DMS53 treated with DMSO at 0.1 percent for 48 hours (cell line): Measurements from ENCODE around the gene SOX18.

ENCODE experiments used
- DNase-seq: peaks from one replicate; lab custom pipeline; 2025; ENCODE audit not compliant: unreplicated experiment; lab: John Stamatoyannopoulos, UW

The SOX18 gene

DNA sequence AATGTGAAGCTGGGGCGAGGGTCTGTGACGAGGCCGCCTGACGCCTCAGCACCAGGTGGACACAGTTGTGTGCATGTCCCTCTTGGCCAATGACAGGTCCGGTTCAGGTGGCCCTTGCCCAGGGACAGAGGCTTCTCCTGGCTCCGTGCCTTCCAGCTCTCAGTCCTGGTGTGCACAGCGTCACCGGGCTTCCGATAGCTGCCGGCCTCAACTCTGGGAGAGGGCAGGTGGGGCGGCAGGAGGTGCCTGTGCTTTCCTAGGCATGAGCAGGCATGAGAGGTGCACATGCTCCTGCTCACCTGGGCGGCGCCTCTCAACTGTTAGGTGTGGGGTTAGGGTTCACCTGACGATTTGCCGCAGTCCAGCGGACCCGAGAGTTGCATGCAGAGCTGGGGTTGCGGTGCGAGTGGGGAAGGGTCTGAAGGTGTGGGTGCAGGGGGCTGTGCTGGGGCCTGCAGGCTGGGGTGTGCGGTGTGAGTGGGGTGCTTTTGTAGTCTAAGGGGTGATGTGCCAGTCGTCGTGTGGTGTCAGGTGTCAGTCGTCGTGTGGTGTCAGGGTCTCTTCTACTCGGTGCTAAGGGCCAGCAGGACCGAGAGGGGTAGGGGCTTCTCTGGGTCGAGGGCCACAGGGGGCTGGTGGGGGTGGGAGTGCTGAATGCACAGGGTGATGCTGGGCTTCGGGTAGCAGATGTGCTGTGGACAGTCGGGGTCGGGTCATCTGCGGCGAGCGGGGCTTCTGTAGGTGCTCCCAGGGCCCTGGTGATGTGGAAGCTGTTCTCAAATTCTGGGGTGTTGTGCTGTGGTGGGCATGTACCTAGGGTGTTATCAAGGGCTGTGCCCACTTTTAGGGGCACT, 3.8 kb upstream of the SOX18 start:
- DNase-seq = no peak

DNA sequence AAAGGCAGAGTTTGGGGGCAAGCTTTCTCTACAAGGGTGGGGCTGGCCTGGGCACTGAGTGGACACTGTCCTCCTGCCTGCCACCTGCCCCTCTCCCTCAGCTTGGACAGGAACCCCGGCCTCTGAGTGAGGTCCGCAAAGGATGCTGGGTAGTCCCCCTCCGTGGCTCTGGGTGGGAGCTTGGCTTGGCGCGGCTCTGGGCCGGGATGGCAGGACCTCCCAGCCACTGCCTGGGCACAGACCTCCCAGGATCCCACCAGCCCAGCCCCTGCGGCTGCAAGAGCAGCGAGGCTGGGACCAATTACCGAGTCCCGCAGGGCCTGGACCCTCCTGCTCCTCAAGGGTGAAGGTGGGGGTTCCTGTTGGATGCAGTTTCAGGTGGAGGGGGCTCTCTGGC, 2.9 kb upstream of the SOX18 start:
- no peak for DNase-seq

DNA sequence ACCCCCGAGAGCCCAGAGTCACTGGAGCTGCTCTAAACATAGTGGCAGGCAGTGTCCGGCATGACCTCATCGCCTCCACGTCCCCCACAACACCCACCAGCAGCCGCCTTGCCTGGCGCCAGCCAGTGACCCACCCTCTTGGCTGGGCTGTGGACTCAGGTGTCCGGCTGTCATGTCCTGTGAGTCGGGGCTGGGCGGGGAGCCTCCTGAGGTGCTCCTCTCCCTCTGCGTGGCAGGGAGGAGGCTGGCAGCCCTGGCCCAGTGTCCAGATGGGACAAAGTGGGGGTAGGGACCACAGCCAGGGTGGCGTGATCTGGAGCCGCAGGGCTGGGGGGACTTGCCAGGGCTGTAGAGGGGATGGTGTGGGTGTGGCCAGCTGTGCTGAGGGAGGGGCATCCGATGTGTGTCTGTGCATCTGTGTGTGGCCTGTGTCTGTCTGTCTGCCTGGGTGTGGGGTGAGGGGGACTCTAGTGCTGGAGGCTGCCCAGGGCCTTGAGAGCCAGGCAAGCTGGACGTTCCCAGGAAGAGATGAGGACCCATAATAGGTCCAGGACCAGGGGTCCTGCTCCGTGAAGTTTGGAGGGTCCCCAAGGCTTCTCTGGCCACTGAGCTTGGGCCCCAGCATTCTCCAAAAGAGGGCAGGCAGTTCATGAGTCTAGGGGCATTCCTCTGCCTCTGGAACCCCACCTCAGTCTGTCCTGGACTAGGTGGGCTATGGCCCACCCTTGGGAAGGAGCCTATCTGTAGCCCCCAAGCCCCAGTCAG, 2.3 kb upstream of the SOX18 start:
- no peak for DNase-seq

DNA sequence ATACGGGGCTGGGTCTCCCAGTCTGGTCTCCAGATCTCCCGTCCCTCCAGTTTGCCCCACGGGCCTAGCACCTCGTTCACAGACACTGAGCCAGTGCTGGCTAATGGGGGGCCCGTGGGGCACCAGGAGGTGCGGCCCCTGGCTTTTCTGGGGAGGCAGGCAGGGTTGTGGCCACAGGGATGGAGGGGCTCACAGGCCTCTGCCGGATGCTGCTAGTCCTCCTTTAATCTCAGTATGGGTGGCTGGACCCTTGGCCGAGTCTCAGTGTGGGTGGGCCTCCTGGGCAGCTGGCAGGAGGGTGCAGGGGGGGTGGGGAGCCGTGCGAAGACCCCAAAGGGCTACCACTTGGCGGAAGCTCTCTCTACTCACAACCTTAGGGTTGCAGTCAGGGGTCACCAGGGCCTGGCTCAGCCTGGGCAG, 1.6 kb upstream of the SOX18 start:
- DNase-seq = no peak

DNA sequence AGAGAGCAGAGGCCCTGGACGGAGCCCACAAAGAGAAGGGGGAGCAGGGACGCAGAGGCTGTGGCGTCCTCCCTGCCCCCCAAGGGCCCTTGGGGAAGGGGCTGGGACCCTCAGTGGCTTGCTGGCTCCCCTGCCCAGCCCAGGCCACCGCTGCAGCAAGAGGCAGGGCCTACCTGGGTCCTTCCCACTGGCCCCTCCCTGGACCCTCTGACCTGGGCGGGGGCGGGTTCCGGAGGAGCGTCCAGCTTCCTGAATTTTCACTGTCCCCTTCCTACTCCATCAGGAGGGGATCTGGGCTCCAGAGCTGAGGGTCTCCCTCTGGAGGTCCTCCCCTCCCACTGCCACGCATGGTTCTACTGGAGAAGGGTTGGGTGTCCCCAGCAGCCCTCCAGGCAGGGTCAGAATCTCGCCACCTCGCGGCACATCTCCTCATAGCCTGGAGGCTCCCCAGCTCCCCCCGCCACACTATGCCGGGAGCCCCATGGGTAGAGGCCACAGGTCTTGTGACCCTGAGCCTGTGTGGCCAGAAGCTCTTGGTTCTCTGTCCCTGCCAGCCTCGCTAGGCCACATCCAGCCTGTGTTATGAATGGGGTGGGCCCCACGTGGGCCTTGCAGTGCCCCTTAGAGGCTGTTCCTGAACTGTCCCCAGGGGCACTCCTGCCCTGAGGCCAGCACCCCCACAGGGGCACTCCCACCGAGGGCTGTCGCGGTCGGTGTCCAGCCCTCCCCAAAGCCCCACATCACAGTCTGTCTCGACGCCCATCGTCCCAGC, 1.0 kb upstream of the SOX18 start:
- DNase-seq = no peak

DNA sequence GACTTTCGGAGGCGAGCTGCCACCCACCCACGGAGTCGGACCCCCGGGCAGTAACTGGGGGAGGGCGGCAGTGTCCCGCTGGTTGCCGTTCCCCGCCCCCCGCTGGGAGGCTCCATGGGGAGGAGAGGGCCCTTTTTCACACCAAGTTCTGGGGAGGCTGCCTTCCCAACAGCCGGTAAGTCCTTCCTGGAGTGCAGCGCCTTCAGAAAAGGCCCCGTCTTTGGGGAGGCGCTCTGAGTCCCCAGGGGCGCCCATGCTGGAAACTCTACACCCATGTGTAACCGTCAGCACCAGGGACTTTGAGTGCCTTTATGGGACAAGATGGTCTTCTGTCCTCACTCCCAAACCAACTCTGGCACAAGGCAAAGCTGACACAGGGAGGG, 430 bp upstream of the SOX18 start:
- no peak for DNase-seq

DNA sequence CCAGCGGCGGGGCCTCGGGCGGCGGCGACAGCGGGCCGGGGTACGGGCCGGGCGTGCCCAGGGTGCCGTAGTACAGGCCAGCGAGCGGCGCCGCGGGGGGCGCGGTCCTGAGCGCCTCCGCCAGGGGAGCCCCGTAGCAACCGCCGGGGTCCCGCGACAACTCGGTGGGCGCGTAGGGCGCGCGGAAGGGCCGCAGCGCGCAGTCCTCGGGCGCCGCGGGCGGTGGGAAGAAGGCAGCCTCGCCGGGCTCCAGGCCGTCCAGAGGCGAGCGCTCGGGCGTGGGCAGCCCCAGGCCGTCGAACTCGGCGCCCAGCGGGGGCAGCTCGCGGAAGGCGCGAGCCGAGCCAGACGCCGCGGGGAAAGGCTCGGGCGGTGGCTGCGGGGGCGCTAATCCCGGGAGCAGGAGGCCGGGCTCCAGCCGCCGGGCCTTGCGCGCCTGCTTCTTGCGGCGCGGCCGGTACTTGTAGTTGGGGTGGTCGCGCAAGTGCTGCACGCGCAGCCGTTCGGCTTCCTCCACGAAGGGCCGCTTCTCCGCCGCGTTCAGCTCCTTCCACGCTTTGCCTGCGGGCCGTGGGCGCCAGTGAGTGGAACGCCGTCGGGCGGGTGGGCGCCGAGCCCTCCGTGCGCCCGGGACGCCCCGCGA, 916 bp downstream of the SOX18 start:
- no peak for DNase-seq

DNA sequence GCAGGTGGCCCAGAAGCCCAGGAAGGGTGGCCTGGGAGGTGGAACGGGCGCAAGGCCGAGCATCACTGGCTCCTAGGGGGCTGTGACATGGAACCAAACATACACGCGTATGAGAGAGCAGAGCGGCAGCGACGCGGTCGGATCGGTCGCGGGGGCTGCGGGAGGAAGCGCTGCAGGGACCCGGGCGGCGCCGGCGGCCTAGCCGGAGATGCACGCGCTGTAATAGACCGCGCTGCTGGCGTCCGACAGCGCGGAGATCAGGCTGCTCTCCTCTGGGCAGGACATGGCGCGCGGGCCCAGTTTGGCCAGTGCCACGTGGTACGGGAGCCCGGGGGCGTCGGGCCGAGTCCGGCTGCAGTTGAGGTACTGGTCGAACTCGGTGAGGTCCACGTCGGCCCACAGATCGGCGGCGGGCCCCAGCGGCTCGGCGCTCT, 1.5 kb downstream of the SOX18 start:
- no peak for DNase-seq

DNA sequence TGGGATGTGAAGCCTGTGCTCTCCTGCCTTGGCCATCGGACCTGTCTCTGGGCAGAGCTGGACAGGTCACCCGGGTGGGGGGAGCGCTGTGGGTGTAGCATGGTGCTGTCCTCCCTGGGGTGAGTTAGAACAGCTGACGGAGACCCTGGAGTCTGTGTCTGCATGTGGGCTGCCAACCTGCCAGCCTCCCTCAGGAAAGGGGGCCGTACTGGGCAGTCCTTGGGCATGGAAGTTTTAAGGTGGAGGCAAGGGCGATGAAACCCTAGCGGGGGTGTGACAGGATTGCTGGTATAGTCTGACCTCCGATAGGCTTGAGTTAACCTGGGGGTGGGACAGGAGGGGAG, 2.4 kb downstream of the SOX18 start:
- DNase-seq = no peak

DNA sequence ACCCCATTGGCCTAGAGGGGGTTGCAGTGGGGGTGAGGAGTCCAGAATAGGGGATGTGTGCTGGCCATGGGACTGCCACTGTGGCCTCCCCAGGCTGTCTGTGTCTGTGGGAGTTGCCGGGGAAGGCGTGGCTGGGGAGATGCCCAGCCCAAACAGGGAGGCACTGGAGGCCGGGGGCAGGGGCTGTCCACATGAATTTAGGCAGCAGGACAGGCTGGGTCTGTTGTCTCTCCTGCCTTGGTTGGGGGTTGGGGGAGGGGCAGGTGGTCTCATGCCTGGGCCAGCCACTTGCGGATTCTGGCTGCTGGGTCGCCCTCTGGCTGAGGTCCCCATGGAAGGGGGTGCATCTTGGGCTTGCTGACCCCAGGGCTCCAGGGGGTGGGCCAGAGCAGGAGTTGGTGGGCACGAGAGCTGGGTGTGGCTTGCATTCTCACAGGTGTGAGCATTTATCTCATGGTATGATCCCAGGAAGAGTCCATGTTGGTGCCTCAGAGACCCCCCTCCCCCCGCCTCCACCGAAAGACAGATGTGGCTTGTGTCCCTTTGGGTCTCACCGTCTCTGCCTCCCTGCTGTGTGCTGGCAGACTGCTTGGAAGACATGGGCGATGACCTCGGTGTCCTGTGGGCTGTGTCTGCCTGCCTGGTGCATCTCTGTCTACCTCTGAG, 4.0 kb downstream of the SOX18 start:
- DNase-seq = no peak

DNA sequence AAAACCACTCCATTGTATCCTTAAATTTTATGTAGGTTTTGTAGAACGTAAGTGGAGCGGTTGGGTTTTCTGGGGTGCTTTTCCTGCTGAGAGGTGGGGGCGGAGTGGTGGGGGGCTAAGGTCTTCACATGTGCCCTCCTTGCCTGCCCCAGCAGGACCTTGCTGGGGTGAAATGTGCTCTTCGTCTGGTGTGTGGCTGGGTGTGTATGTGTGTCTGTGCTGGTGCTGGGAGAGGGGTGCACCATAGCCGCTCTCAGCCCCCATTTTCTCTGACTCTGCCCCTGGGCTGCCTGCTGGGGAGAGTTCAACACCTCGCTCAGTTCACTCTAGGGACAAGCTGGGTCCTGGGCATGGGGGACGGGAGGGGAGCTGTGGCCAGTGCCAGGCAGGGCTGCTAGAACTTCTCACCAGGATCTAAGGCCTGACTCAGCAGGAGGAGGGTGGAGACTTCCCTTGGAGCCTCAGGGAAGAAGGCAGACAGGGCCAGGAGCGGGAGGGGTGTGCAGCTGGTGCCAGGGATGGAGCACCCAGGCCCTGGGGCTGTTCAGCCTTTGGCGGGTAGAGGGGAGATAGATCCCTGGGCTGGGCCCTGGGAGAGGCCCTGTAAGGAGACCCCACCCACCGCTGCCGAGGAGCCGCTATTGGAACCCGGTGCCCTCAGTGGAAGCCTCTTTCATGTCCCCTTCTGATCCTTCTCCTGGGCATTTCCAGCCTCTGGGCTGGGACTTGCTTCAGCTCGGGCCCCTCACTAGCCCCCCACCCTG, 4.8 kb downstream of the SOX18 start:
- DNase-seq = no peak

DNA sequence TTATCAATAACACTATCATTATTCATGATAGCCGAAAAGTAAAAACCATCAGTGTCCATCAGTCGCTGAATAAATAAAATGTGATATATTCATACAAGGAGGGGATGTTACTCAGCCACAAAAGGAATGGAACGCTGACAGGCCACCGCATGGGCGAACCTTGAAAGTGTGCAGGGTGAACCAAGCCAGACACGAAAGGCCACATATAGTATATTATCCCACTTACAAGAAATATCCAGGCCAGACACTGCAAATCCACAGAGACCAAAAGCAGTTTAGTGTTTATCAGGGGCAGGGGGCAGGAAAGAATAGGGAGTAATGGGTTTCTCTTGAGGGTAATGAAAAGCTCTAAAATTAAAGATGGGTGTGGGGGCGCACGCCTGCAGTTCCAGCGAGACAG, 5.7 kb downstream of the SOX18 start:
- DNase-seq = no peak

DNA sequence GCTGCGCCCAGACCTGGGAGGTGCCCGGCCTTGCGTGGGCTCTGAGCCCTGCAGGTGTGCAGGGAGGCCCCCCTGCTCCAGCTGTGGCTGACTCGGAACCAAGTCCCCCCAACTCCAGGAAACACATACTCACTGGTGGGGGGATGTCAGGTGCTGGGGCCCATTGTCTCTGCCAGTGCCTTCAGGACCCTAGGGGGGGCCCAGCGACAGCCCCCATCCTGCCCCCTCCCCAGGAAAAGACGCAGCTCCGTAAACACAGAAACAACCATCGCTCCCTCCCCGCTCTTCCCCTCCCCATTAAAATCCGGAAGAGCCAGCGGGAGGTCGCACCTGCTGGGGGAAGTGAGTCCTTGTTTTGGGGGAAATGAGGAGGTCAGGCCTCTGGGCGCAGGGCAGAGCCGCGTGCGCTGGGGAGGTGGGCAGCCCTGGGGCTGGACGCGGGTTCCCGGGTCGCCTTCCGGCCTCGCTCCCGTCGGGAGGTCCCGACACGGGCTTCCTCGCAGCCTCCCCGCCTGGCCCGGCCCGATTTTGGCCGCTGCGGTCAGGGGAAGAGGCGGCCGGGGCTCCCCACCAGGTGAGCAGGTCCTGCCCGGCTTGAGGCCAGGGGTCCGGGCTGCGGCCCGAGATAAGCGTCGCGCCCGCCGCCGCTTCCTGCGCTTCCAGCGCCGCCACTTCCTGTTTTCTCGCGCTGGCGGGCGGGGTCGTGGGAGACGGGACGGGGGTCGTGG, 7.2 kb downstream of the SOX18 start:
- DNase-seq = no peak

DNA sequence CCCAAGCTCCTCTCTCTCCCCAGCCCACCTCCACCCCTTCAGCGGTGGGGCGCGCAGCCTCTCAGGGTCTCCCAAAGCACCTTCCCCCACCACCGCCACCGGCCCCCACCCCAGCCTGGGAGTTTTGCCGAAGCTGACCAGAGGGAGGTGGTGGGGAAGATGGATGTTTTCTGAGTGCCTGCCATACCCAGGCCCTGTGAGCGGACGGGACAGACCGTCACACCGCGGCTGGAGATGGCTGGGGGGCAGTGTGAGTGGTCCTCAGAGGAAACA, 7.7 kb downstream of the SOX18 start:
- no peak for DNase-seq

DNA sequence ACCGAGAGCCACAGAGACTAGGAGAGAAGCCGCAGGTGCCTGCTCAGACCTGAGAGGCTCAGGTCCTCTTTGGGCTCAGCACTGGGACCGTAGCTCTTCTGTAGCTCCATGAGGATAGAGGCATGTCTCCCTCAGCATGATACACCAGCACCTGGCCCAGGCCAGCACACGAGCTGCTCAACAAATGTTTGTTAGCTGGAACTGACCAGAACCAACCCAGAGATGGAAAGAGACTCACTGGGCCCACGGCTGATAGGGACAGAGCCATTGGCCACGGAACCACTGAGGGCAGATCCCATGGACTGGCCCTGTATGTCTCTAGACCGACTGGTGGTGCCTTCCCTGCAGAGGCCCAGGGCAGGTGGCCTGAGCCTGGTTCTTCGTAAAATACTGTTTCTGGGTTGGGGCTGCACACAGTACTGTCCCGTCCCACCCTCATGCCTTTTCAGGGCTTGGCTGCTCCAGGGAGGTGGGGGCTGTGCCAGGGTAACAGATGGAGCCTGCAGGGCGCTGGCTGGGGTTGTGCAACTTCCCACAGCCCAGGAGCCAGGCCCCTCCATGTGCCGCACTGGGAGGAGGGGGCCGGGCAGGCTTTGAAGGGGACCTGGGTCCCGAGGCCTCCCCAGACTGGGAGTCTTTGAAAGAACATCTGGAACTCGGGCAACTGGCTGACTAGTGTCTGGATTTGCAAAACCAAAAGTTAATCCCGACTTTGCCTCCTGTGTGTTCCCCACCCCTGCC, 8.2 kb downstream of the SOX18 start:
- DNase-seq = no peak

DNA sequence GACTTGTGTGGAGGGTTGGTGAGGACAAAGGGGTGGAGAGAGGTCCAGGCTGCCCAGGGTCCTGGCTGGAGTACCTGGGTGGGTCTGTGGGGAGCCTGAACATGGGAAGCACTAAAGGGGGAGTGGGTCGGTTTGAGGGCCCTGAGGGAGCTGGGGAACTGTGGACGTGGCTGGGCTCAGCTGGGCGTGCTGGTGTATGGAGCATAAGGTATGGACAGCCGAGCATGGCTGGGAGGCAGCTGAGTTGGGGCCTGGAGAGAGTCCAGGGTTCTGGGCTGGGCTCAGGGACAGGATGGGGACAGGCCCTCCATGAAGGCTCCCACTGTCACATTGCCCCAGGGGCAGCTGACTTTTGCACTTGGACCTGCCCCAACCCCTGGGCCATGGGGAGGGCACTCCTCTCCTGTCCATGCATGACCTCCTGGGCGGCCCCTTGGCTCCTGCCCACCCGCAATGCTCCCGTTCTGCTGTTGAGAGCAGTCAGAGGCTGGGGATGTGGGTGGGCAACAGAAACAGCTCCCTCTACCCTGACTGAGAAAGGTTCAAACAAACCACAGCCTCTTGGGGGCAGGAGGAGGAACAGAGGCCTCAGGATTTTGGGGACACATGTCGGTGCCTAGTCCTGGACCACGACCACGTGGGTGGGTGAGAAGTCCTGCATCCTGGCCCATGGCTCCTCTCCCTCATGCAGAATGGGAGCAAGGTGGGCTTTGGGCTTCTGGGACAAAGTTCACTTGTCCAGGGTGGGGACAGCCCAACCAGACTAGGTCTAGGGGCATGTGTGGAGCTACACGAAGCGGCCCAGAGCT, 9.0 kb downstream of the SOX18 start:
- DNase-seq = no peak

DNA sequence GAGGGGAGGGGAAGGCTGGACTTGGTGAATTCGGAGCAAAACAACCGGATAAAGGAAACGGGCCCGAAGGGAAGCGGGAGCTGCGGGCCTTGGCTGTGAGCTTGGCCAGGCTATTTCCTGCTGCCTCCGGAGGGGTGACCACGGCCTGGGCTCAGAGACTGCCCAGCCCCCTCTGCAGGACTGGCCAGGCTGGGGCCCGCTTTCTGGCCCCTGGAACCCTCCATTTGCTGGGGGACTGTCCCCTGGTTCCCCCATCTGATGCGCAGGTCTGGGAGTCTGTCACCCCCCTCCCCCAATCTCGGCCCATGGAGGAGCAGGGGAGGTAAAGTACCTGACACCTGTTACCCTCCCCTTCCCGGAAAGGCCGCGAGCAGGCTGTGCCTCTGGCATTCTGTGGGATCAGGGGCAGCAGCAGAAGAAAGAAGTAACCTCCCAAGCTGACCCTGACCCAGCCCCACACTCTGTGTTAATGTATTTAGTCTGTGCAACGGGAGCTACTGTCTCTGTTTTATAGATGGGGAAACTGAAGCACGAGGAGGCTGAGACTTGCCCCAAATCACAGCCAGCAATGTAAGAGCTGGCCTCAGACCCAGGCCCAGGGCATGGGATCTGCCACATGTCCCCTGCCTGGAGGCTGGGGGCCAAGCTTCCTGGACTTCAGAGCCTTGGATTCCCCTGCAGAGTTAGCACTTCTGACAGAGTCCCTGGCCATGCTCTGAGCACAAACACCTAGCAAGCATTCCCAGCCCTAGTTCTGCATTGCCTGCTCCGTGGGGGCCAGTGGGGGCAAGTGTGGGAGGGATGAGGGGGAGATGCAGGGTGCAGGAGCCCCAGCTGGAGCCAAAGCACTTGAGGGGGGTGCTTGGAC, 9.9 kb downstream of the SOX18 start:
- no peak for DNase-seq
